ENCODE measurements around the gene COX15. TPM values are rescaled to one million over a fixed set of nuclear protein-coding genes. Genes with fewer than 3 reads are reported as not detected.

Gene COX15
- total RNA-seq, 1 donor from 2014 or later: 32.4 TPM

- ATAC-seq (ENCODE audit: poor library complexity) (no peak), DNase-seq (no peak)
- intact Hi-C loops (cut with DNase I): no loop called here
Observed at GRCh38 chr10:99689461-99689860, 42.5 kb downstream of the COX15 start.

DNA sequence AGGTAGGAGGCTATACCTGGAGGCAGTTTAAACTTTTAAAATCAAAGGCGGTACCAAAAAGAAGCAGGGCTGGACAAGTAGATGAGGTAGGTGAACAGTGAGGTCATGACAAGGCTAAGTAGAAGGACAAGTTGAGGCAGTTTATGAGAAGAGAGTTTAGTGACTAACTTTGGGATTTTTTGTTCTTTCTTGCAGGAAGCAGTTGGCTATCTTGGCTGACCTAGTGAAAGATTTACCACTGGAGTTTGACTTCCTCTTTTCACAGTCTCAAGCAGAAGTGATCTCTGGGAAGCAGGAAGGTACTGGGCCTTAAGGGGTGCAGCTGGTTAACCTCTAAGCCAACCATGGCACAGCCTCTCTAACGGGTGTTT, 46.3 kb downstream of the COX15 start:
- ATAC-seq (ENCODE audit: poor library complexity) (no peak), DNase-seq (no peak)
- intact Hi-C loops (cut with DNase I): no loop called here

DNA sequence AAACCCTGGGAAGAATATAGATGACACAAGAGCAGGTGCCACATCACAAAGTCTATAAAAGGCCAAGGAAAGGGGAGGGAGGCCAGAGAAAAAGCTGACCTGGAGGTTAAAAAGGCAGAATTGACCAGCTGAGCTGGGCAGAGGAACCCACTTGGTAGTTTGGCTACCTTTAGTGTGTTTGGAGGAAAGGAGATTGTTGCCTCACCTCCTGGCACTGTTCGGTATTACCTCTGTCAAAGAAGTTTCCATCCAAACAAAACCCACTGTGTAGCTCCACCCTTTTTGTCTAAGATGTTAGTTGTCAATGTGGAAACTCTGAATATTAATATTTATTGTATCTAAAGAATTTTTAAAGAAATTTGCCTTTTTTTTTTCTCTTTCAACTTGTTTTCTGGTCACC, 49.2 kb downstream of the COX15 start:
- DNase-seq (no peak), ATAC-seq (ENCODE audit: poor library complexity) (no peak)
- intact Hi-C loops (cut with DNase I): no loop called here

Other genes with a start within 250 kb of the COX15 start
- gene NKX2-3, start 199.2 kb downstream of the COX15 start, total RNA-seq: not detected
- 40.9 TPM for gene SLC25A28, start 111.7 kb downstream of the COX15 start, total RNA-seq
- gene ENTPD7, start 72.6 kb downstream of the COX15 start, total RNA-seq: 1.5 TPM
- 37.2 TPM for gene CUTC, start 107 bp upstream of the COX15 start, total RNA-seq
- gene ABCC2, start 50.5 kb upstream of the COX15 start, total RNA-seq: 0.67 TPM

Data from Right ventricle myocardium superior (tissue), 1 donor.